ENCODE measurements around the gene KDM3B.

The KDM3B gene

GRCh38 chr5:138460032-138460693 lies 107.7 kb downstream of the KDM3B start:
- no peak for DNase-seq (ENCODE audit: low read depth in 1 of 2, low spot score in 1 of 2)
- in situ Hi-C loops (cut with HindIII; ENCODE audit: low pct_unique_long_range_greater_than_20kb, low sequenced_read_pairs) = no loop called here

GRCh38 chr5:138461343-138462125 lies 109.0 kb downstream of the KDM3B start:
- TF ChIP-seq JUND (IDR thresholded peaks at IDR 0.05; ENCODE audit: low read depth) = no peak
- DNase-seq (ENCODE audit: low read depth in 1 of 2, low spot score in 1 of 2) = peak in 1 of 2 experiments; percentile 46
- in situ Hi-C loops (cut with HindIII; ENCODE audit: low pct_unique_long_range_greater_than_20kb, low sequenced_read_pairs) = no loop called here

More at GRCh38 chr5:138460032-138460693, 107.7 kb downstream of the KDM3B start:
- TF ChIP-seq JUND (IDR thresholded peaks at IDR 0.05; ENCODE audit: low read depth) = no peak

GRCh38 chr5:138463419-138464007 lies 111.0 kb downstream of the KDM3B start:
- no peak for TF ChIP-seq JUND (IDR thresholded peaks at IDR 0.05; ENCODE audit: low read depth)
- peak in 1 of 2 experiments; percentile 52 for DNase-seq (ENCODE audit: low read depth in 1 of 2, low spot score in 1 of 2)
- in situ Hi-C loops (cut with HindIII; ENCODE audit: low pct_unique_long_range_greater_than_20kb, low sequenced_read_pairs) = no loop called here

- TF ChIP-seq JUND (IDR thresholded peaks at IDR 0.05; ENCODE audit: low read depth) = no peak
- peak; percentile 92 to 97 for DNase-seq (ENCODE audit: low read depth in 1 of 2, low spot score in 1 of 2)
- in situ Hi-C loops (cut with HindIII; ENCODE audit: low pct_unique_long_range_greater_than_20kb, low sequenced_read_pairs) = no loop called here
Measured at GRCh38 chr5:138464008-138464387, 111.5 kb downstream of the KDM3B start.

GRCh38 chr5:138464388-138465260 lies 112.1 kb downstream of the KDM3B start:
- no peak for TF ChIP-seq JUND (IDR thresholded peaks at IDR 0.05; ENCODE audit: low read depth)
- in situ Hi-C loops (cut with HindIII; ENCODE audit: low pct_unique_long_range_greater_than_20kb, low sequenced_read_pairs) = no loop called here

GRCh38 chr5:138465261-138466124 lies 113.0 kb downstream of the KDM3B start, which contains the start of gene EGR1:
TSS of gene EGR1 (plus strand) at chr5:138465479. CDS start at chr5:138465762, 283 bp downstream.
- in situ Hi-C loops (cut with HindIII; ENCODE audit: low pct_unique_long_range_greater_than_20kb, low sequenced_read_pairs) = no loop called here
- TF ChIP-seq JUND (IDR thresholded peaks at IDR 0.05; ENCODE audit: low read depth) = no peak
- peak; percentile 91 to 96 for DNase-seq (ENCODE audit: low read depth in 1 of 2, low spot score in 1 of 2)

More at GRCh38 chr5:138464388-138465260, 112.1 kb downstream of the KDM3B start:
- peak; percentile 92 to 99 for DNase-seq (ENCODE audit: low read depth in 1 of 2, low spot score in 1 of 2)

- TF ChIP-seq JUND (IDR thresholded peaks at IDR 0.05; ENCODE audit: low read depth) = no peak
- in situ Hi-C loops (cut with HindIII; ENCODE audit: low pct_unique_long_range_greater_than_20kb, low sequenced_read_pairs) = no loop called here
- no peak for DNase-seq (ENCODE audit: low read depth in 1 of 2, low spot score in 1 of 2)
Measured at GRCh38 chr5:138466125-138466899, 113.8 kb downstream of the KDM3B start.

- in situ Hi-C loops (cut with HindIII; ENCODE audit: low pct_unique_long_range_greater_than_20kb, low sequenced_read_pairs) = no loop called here
- no peak for TF ChIP-seq JUND (IDR thresholded peaks at IDR 0.05; ENCODE audit: low read depth)
- no peak for DNase-seq (ENCODE audit: low read depth in 1 of 2, low spot score in 1 of 2)
Measured at GRCh38 chr5:138466900-138467710, 114.6 kb downstream of the KDM3B start.

- in situ Hi-C loops (cut with HindIII; ENCODE audit: low pct_unique_long_range_greater_than_20kb, low sequenced_read_pairs) = no loop called here
- DNase-seq (ENCODE audit: low read depth in 1 of 2, low spot score in 1 of 2) = no peak
- TF ChIP-seq JUND (IDR thresholded peaks at IDR 0.05; ENCODE audit: low read depth) = no peak
Measured at GRCh38 chr5:138467711-138468132, 115.2 kb downstream of the KDM3B start.

Data from T47D (cell line).